MV-4-11 (cell line): ENCODE results near the gene GJC1.

ENCODE experiments used
- DNase-seq: peaks from one replicate; lab custom pipeline; 2025; lab: John Stamatoyannopoulos, UW

GJC1 gene

DNA sequence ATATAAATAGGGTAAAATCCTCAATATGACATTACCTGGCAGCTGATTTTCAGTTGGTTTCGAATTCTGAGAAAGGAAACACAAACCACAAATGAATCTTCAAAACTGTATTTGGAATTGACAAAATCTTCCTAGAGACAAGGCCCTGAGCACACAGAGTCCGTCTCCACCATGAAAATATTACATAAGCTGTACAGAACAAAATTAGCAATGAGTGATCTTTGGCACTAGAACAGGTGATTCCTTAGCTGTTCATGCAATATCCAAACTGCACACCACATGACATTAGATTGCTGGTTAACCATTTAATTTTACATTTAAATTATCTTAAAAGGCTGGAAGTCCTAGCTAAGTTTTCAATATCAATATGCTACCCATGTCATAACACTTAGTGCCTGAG, 31.7 kb downstream of the GJC1 start:
- no peak for DNase-seq

DNA sequence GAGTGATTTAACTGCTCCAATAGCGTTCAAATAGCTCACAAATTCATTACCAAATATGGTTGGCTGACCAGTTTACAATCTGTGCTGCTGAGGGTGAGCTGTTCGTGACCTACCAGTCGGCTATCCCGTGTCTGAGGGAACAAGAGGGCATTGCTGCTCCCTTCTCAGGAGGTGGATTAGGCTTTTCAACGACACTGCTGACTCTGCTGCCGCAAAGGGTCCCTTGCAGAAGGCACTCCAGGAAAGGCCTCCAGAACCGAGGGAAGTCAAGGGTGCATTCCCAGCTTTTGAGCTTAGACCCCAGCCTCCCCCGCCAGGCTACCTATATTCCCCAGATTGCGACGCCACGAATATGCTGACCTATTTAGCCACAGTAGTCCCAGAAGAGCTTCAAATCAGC, 32.3 kb downstream of the GJC1 start:
- no peak for DNase-seq

DNA sequence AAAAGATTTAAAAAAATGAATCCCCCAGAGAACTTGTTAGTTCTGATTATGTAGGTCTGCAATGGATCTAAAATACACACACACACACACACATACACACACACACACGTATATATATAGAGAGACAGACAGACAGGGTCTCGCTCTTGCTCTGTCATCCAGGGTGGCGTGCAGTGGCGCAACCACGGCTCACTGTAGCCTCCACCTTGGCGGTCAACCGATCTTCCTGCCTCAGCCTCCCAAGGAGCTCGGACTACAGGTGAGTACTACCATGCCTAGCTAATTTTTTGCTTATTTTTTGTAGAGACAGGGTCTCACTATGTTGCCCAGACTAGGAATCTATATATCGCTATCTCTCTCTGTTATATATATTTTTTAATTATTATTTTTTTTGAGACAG, 33.4 kb downstream of the GJC1 start:
- no peak for DNase-seq

DNA sequence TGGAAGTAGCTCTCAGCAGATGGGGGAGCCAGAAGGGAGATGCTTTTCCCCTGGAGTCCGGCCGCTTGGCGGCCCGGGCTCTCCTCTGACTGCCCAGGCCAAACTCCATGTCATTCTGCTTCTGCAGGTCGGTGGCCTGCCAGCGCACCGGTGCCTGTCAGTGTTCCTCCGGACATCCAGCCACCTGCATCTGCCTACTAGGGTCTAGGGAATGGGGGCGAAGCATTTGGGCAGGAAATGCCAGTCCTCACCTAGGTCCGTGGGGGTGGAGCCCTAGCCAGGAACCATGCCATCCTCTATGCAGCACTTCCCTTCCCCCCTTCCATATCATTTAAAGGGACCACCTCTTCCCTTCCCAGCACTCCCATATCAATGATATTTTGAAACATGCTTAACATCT, 34.2 kb downstream of the GJC1 start:
- no peak for DNase-seq

DNA sequence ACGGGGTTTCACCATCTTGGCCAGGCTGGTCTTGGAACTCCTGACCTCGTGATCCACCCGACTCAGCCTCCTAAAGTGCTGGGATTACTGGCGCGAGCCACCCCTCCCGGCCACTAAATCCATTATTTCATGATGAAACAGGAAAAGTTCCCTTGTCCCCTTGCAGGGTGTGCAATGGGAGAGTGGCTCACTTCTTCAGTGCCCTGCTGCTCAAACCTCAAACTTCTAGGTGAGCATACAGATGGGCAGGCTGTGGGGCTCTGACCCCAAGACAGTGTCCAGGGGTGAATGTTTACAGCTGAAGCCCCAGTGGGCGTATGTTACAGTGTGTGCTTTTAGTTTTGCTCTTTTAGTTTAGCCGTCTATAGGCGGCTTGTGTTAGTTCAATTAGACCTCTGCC, 34.7 kb downstream of the GJC1 start:
- no peak for DNase-seq

DNA sequence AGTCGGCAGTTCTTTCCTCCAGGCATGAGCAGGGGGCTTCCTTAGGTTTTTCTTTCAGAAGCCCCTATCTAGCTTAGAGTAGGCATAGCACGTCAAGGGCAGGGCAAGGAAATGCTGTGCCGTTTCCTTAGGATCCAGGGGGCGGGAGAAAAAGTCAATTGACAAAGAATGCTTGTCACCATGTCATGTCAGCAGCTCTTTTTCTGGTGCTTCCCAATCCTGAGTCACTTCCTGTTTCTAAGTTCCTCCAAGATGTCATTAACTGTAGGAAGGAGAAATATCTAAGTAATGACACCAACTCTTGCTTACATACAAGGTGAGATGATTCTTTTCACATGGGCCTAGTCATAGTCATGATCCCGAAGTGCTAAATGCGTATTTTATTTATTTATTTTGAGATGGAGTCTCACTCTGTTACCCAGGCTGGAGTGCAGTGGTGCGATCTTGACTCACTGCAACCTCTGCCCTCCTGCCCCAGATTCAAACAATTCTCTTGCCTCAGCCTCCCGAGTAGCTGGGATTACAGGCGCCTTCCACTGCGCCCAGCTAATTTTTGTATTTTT, 35.2 kb downstream of the GJC1 start:
- DNase-seq = peak; percentile 85

DNA sequence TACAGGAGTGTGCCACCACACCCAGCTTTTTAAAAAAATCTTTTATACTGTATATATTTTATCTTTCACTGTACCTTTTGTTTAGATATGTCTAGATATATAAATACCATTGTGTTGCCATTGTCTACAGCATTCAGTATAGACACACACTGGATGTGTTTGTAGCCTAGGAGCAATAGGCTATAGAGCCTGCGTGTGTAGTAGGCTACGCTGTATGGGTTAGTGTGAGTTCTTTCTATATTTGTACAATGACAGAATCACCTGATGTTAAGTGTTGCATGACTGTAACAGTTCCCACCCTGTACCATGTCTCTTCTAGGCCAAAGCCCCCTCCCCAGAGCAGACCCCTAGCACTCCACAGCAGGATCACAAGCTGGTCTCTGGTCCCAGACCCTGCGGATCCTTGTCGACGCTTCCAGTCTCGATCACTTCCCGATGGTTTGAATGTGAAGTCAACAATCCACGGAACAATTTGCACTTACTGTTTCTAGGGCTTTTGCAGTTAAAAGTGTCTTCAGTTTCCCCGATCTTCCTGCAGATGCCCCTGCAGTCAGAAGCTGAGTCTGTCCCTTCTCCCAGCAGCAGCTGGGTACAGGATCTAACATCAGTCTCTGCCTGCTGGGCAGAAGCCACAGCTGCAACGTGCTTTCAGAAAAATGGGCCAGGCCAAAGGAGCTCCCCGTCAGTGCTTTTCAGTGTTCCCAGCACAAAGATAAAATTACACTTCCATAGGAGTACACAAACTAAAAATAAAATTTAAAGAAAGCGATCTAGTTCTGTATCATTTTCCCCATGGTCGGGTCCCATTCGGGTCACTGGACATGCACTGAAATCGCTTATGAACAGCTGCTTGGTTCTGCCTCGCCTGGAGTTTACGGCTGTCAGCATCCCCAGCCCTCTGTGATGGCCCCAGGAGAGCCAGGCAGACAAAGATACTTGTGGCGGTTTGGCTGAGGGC, 35.9 kb downstream of the GJC1 start:
- no peak for DNase-seq

DNA sequence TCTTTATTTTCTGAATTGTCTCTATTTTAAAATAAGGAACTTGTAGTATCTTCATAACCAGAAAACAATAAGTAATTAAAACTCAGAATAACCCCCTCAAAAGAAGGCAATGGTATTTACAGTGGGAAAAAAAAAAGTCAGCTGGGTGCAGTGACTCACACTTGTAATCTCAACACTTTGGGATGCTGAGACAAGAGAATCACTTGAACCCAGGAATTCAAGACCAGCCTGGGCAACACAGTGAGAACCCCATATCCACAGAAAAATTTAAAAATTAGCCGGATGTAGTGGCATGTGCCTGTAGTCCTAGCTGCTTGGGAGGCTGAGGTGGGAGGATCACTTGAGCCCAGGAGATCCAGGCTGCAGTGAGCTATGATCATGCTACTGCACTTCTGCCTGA, 37.8 kb downstream of the GJC1 start:
- DNase-seq = no peak

DNA sequence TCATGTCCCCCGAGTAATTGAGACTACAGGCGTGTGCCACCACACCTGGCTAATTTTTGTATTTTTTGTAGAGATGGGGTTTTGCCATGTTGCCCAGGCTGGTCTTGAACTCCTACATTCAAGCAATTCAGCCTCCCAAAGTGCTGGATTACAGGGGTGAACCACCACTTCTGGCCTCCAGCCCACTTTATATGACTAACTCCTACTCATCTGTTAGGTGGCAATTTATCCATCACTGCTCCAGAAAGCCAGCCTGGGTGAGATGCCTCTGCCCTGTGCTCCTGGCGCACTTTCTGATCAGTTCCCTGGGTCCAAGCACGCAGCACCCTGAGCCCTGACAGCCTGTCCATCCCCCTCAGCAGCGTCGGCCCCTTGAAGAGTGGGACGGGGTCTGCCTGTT, 41.9 kb downstream of the GJC1 start:
- DNase-seq = no peak

DNA sequence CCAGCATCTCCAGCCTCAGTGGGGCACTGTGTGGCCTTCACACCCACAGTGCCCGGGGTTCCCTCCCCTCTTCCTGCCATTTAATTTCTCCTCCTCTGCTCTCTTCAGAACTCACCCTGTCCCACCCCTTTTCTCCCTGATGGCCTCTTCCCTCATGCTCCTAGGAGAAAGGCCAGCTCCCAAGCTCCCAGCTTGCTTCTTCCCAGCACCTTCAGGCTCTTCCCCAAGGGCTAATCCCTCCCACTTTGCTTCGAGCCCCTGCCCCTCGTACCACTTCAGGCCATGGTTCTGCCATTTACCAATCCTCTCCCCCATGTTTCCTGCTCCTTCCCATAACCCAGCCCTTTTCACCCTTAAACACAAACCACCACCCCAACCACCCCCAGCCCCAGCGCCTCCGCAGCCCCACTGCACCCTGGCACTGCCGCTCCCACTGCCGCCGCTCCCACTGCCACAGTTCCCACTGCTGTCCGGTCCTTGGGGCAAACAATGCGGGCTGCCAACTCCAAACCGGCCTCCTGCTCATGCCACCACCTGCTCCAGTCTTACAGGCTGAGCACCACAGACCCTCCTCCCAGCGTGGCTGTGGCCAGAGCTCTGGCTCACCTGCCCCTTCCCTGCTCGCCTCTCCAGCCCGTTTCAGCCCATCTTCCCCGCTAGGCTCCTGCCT, 42.7 kb downstream of the GJC1 start:
- DNase-seq = no peak

DNA sequence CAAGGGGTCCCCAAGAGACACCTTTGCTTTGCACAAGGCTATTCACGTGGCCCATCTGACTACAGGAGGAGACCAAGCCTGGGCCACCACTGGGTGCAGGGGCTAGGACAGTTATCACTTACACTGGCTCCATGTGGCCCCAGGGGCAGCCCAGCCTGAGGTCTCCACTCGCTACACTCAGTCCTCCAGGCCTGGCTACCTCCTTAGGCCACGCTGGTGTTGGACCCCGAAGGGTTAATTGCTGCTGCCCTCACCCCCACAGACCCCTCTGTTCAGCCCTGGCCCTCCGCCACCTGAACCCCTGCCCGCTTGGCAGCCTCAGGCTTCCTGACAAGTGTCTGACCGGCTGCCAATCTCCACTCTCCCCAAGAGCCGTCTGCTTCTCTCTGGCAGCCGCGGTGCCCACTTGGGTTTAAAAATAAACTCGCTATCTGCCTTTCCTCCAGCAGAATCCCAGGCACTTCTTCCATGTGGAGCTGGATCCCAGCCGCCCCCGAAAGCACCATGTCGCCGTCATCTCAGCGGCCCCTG, 43.5 kb downstream of the GJC1 start:
- no peak for DNase-seq

DNA sequence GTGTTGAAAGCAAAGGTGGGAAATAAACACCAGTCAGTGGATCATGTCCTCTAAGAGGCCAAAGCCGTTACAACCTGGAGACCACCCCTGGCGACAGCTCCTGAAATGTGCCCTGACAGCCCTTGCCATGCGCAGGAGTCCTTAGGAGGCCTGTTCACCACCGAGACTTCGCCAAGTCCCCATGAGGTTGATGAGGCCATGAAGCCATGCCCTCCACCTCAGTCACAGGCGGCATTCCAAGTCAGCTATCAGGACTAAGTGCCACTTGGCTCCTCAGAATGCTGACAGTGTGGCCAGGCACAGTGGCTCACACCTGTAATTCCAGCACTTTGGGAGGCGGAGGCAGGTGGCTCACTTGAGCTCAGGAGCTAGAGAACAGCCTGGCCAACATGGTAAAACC, 44.2 kb downstream of the GJC1 start:
- no peak for DNase-seq

DNA sequence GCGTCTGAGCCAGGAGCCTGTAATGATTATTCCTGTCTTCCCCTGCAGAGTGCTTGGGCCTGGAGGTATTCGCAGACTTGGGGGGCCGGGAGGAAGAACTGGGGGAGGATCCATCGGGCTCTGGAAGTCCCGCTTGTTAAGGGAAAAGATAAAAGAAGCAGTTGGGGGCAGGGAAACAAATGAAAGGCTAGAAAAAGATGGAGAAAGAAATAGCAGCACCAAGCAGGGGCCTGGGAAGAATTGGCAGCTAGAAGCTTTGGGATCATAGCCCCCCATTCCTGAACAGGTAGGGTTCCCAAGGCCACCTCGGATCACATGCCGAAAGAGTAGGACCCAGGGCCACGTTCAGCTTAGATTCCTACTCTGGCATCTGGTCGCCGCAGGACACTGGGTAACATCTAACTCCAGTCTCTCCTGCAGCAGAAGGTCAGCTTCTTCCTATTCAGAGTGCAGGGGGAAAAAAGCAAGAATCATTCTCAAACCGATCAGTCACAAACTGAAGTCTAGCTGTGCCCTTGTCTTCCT, 47.7 kb downstream of the GJC1 start:
- no peak for DNase-seq

DNA sequence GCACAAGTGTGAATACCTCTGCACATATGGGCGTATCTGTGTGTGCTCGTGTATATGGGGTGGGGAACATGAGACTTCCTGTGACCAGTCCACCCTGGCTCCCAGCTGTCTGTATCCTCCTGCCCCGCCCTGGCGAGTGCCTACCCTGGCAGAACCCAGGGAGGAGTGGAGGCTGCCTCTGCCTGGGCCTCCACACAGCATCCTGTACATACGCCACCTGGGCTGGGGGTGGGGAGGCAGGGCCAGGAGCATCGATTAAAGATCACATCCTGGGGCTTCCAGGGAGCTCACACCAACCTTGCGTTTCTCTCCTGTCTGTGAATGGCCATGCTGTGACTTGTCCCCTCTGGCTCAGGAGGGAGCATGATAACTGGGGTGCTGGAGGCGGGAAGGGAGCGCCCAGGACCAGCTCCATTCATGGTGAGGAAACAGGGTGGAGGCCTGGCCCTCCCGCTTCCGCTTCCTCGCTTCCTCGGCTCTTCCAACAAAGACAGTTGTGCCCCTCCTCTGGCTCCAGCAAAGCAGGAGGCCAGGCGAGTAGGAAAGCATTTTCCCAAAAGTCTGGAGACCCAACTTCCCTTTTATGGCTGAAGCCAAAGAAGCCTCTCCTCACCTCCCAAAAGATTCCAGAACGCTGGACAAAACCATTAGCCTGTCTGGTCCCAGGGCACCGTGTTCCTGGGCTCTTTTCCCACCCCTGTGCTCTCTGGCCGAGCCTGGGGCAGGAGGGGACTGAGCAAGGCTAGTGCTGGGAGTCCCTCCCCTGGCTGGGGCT, 48.3 kb downstream of the GJC1 start:
- DNase-seq = no peak

DNA sequence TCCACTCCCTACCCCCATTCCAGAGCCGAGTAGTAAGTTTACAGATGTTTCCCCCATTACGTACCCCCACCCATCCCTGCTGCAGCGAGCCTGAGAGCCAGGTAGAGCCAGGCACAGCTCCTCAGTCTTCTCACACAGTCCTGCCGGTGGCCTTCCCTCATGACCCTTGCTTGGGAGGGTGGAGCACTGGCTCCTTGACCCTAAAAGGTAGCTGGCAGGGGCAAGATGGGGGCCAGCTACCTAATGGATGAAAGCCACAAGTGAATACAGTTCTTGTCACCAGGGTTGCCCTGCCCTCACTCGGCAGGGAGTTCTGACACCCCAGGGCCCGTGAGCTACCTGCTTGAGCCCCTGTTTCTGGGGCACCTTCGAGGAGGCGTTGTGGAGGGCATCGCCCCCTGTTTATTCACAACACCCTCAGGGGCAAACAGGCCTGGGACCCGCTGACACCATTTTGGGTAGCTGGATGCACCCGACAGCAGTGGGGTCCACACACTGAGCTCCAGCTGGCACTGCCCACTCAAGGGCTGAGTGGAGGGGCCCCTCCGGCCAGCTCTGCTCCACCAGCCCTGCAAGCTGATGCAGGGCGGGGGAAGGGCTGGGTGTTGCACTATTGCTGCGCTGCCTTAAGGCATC, 49.1 kb downstream of the GJC1 start:
- DNase-seq = no peak

DNA sequence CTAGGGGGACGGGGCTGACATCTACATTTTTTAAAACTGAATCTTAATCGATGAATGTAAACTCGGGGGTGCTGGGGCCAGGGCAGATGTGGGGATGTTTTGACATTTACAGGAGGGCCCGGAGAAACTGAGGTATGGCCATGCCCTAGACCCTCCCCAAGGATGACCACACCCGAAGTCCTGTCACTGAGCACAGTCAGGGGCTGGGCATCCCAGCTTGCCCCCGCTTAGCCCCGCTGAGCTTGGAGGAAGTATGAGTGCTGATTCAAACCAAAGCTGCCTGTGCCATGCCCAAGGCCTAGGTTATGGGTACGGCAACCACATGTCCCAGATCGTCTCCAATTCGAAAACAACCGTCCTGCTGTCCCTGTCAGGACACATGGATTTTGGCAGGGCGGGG, 49.9 kb downstream of the GJC1 start:
- no peak for DNase-seq

DNA sequence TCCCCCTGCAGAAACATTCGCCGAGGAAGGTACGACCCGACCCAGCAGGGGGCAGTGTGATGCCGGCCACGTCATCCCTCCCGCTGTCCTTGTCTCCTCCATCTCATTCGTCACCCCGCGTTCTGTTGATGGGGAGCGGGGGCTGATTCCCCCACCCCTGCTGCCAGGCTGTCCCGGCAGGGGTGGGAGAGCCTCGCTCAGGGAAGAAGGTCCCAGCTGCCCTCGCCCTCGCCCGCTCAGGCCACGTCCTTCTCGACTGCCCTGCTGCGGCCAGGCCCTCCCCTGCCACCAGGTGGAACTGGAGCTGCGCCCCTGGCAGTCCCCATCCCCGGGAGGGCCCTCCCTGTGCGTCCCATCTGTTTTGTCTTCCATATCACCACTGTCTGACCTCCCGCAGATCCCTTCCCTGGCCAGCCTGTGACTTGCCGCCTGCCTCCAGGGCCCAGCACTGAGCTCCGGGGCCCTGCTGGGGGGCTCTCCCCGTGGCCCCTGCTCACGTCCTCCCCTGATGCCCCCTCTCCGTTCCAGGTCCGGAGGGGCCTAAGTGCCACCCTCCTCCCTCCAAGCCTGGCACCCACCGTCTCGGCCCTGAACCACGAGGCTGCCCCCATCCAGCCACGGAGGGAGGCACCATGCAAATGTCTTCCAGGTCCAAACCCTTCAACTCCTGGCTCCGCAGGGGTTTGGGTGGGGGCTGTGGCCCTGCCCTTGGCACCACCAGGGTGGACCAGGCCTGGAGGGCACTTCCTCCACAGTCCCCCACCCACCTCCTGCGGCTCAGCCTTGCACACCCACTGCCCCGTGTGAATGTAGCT, 50.7 kb downstream of the GJC1 start:
- peak; percentile 39 for DNase-seq

DNA sequence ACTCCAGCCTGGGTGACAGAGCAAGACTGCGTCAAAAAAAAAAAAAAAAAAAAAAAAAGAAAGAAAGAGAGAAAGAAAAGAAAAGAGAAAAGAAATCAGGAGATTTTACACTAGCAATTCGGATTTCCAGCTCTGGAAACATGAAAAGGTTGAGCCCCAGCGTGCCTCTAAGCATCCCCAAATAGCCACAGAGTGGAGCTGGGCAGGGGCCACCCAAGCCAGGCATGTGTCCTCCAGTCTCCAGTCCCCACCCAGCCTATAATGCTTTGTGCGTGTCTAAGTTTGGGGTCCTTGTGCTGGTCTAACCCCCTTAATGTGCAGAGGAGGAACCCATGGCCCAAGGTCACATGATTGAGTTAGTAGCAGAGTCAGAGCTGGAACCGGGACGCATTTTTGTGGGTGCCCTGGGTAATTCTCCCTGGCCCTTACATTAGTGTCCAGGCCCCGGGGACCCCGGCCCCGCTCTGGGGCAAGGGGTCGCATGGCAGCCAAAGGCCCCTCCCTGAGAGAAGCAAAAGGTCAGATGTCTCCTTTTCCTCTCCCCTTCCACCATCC, 51.4 kb downstream of the GJC1 start:
- no peak for DNase-seq

DNA sequence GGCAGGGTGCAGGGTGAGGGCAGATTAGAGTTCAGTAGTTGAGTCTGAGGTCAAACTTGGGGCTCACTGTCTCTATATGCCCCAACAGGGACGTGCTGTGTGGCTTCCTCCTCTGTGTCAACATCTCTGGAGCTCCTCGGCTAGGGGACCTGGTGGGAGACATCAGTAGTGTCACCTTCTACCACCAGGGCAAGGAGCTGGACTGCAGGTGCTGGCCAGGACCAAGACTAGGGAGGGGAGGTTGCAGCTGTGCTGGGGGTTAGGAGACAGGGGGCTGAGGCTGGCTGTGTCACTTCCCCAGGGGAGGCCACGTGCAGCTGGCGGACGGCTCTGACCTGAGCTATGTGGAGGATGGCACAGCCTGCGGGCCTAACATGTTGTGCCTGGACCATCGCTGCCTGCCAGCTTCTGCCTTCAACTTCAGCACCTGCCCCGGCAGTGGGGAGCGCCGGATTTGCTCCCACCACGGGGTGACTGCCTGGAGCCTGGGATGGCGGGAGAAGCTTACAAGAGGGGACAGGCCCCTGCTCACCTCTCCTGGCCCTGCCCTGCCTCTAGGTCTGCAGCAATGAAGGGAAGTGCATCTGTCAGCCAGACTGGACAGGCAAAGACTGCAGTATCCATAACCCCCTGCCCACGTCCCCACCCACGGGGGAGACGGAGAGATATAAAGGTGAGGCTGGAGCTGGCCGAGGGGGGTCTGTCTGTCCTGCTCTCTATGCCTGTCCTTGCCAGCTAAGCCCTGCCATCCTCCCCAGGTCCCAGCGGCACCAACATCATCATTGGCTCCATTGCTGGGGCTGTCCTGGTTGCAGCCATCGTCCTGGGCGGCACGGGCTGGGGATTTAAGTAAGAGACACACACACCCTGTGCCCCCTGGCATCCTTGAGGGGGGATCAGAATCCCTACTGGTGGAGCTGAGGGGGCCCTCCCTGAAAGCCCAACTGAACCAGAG, 52.4 kb downstream of the GJC1 start:
- no peak for DNase-seq
